Measurements from ENCODE around the gene CCDC134.
"Not testable (repeated sequence)": the region's sequence is repeated elsewhere in the genome, so short reads cannot be mapped to it uniquely, and the experiment has no call there.

CCDC134 gene

GRCh38 chr22:41857155-41857859, 56.8 kb downstream of the CCDC134 start:
- peak overlapping the region; percentile 15 to 30 for H3K9ac ChIP-seq (ENCODE audit: low read depth in 1 of 2, low read length in 2 of 2)

GRCh38 chr22:41857860-41858199, 57.4 kb downstream of the CCDC134 start:
- no peak overlapping the region for H3K27ac ChIP-seq (ENCODE audit: low read depth, low read length)
- peaks cover 0 to 3% of the 10 kb centered on the region in 2 donors for H3K36me3 ChIP-seq (ENCODE audit: control insufficient read depth in 1 of 2, insufficient read depth in 2 of 2, low read length in 2 of 2)
- H3K4me3 ChIP-seq (ENCODE audit: low read depth in 1 of 2, low read length in 2 of 2): no peak overlapping the region
- H3K9ac ChIP-seq (ENCODE audit: low read depth in 1 of 2, low read length in 2 of 2): peak overlapping the region in 1 of 2 donors; percentile 30
- H3K27me3 ChIP-seq (ENCODE audit: control insufficient read depth in 1 of 2, insufficient read depth in 2 of 2, low read length in 2 of 2): no peaks in the 10 kb centered on the region
- H3K9me3 ChIP-seq (ENCODE audit: control insufficient read depth in 1 of 2, low read length in 2 of 2): no peaks in the 10 kb centered on the region
- H3K4me1 ChIP-seq (ENCODE audit: control insufficient read depth in 1 of 2, insufficient read depth in 2 of 2, low read length in 2 of 2): peaks cover 18 to 34% of the 10 kb centered on the region in 2 donors

More at GRCh38 chr22:41857155-41857859, 56.8 kb downstream of the CCDC134 start:
- Histone ChIP-seq H3K9me3 (ENCODE audit: control insufficient read depth in 1 of 2, low read length in 2 of 2) (no peaks in the 10 kb centered on the region), H3K4me3 (ENCODE audit: low read depth in 1 of 2, low read length in 2 of 2) (no peak overlapping the region), H3K36me3 (ENCODE audit: control insufficient read depth in 1 of 2, insufficient read depth in 2 of 2, low read length in 2 of 2) (peaks cover 0 to 3% of the 10 kb centered on the region in 2 donors), H3K4me1 (ENCODE audit: control insufficient read depth in 1 of 2, insufficient read depth in 2 of 2, low read length in 2 of 2) (peaks cover 18 to 29% of the 10 kb centered on the region in 2 donors), H3K27me3 (ENCODE audit: control insufficient read depth in 1 of 2, insufficient read depth in 2 of 2, low read length in 2 of 2) (no peaks in the 10 kb centered on the region), H3K27ac (ENCODE audit: low read depth, low read length) (no peak overlapping the region)

DNA sequence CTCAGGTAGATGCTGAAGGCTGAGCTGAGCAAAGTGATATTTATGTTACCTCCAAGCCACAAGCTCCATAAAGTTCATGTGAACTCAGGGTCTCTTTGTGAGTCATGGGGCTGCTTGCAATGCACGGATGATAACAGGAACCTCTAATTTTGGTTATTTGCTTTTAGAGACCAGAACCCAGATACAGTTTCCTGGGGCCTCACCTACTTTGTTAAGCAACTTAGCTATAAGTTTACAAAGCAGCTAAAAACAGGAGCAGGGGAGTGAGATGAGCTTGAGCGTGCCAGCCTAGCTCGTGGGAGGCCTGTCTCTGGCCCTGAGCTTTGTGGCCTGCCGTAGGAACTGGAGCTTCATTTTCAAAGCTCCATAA, 61.7 kb downstream of the CCDC134 start:
- H3K9ac ChIP-seq (ENCODE audit: low read depth in 1 of 2, low read length in 2 of 2): peak overlapping the region; percentile 8 to 36
- no peaks in the 10 kb centered on the region for H3K9me3 ChIP-seq (ENCODE audit: control insufficient read depth in 1 of 2, low read length in 2 of 2)
- no peaks in the 10 kb centered on the region for H3K27me3 ChIP-seq (ENCODE audit: control insufficient read depth in 1 of 2, insufficient read depth in 2 of 2, low read length in 2 of 2)
- peaks cover 0 to 19% of the 10 kb centered on the region in 2 donors for H3K36me3 ChIP-seq (ENCODE audit: control insufficient read depth in 1 of 2, insufficient read depth in 2 of 2, low read length in 2 of 2)
- no peak overlapping the region for H3K4me3 ChIP-seq (ENCODE audit: low read depth in 1 of 2, low read length in 2 of 2)
- H3K4me1 ChIP-seq (ENCODE audit: control insufficient read depth in 1 of 2, insufficient read depth in 2 of 2, low read length in 2 of 2): peaks cover 15 to 33% of the 10 kb centered on the region in 2 donors
- no peak overlapping the region for H3K27ac ChIP-seq (ENCODE audit: low read depth, low read length)

DNA sequence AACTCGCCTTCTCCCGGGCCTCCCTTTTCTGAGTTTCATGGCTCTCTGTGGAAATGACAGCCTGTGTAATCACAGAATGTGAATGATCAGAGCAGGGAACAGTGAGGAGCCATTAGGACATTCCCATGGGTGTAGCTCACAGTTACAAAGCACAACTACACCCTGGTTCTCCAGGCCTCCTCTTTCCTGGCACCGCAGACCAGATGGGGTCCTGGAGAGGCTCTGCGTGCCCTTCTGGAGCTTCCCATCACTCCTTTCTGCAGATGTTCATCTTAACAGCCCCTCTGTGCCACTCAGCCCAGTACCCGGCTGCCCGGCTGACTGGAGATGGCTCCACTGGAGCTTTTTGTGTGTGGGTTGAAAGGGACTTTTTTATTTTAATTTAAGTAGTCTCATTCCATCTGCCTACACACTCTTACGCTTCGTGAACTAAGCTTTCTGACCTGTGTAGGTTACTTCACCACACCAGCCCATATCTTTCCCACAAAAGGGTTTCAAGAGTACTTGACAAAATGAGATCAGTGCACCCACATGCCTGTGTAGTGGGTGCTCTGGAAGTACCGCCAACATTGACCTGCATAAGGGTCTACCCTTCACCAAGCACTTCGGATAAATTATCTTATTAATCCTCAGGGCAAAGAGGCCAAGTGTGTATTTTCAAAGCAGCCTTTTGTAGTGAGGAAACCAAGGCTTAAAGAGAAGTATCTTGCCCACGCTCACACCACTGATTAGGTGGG, 62.2 kb downstream of the CCDC134 start:
- H3K4me3 ChIP-seq (ENCODE audit: low read depth in 1 of 2, low read length in 2 of 2): no peak overlapping the region
- peaks cover 0 to 24% of the 10 kb centered on the region in 2 donors for H3K36me3 ChIP-seq (ENCODE audit: control insufficient read depth in 1 of 2, insufficient read depth in 2 of 2, low read length in 2 of 2)

GRCh38 chr22:41863472-41863871, 63.0 kb downstream of the CCDC134 start:
- Histone ChIP-seq H3K9ac (ENCODE audit: low read depth in 1 of 2, low read length in 2 of 2) (no peak overlapping the region), H3K36me3 (ENCODE audit: control insufficient read depth in 1 of 2, insufficient read depth in 2 of 2, low read length in 2 of 2) (peaks cover 4 to 32% of the 10 kb centered on the region in 2 donors), H3K27ac (ENCODE audit: low read depth, low read length) (no peak overlapping the region), H3K27me3 (ENCODE audit: control insufficient read depth in 1 of 2, insufficient read depth in 2 of 2, low read length in 2 of 2) (no peaks in the 10 kb centered on the region), H3K4me3 (ENCODE audit: low read depth in 1 of 2, low read length in 2 of 2) (no peak overlapping the region), H3K4me1 (ENCODE audit: control insufficient read depth in 1 of 2, insufficient read depth in 2 of 2, low read length in 2 of 2) (peaks cover 7 to 22% of the 10 kb centered on the region in 2 donors), H3K9me3 (ENCODE audit: control insufficient read depth in 1 of 2, low read length in 2 of 2) (no peaks in the 10 kb centered on the region)

More for the DNA sequence above, 62.2 kb downstream of the CCDC134 start:
- peak overlapping the region; percentile 15 for H3K27ac ChIP-seq (ENCODE audit: low read depth, low read length)
- peak overlapping the region; percentile 8 to 36 for H3K9ac ChIP-seq (ENCODE audit: low read depth in 1 of 2, low read length in 2 of 2)
- H3K9me3 ChIP-seq (ENCODE audit: control insufficient read depth in 1 of 2, low read length in 2 of 2): no peaks in the 10 kb centered on the region
- peaks cover 9 to 27% of the 10 kb centered on the region in 2 donors for H3K4me1 ChIP-seq (ENCODE audit: control insufficient read depth in 1 of 2, insufficient read depth in 2 of 2, low read length in 2 of 2)
- no peaks in the 10 kb centered on the region for H3K27me3 ChIP-seq (ENCODE audit: control insufficient read depth in 1 of 2, insufficient read depth in 2 of 2, low read length in 2 of 2)

GRCh38 chr22:41868556-41868955, 68.1 kb downstream of the CCDC134 start:
- no peaks in the 10 kb centered on the region for H3K4me1 ChIP-seq (ENCODE audit: control insufficient read depth in 1 of 2, insufficient read depth in 2 of 2, low read length in 2 of 2)
- peaks cover 11 to 66% of the 10 kb centered on the region in 2 donors for H3K36me3 ChIP-seq (ENCODE audit: control insufficient read depth in 1 of 2, insufficient read depth in 2 of 2, low read length in 2 of 2)
- H3K4me3 ChIP-seq (ENCODE audit: low read depth in 1 of 2, low read length in 2 of 2): no peak overlapping the region
- H3K27me3 ChIP-seq (ENCODE audit: control insufficient read depth in 1 of 2, insufficient read depth in 2 of 2, low read length in 2 of 2): no peaks in the 10 kb centered on the region
- no peaks in the 10 kb centered on the region for H3K9me3 ChIP-seq (ENCODE audit: control insufficient read depth in 1 of 2, low read length in 2 of 2)
- no peak overlapping the region for H3K27ac ChIP-seq (ENCODE audit: low read depth, low read length)
- no peak overlapping the region for H3K9ac ChIP-seq (ENCODE audit: low read depth in 1 of 2, low read length in 2 of 2)

DNA sequence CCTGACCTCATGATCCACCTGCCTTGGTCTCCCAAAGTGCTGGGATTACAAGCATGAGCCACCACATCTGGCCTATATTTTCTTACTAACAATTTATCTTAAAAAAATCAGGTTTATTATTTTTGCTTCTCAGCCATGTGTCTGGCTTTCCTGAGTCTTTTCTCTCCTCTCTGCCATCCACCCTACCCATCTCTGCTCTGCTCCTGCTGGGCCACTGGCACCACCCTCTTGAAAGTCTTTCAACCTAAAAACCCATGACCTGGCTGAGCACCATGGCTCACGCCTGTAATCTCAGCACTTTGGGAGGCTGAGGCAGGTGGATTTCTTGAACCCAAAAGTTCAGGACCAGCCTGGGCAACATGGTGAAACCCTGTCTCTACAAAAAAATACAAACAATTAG, 69.6 kb downstream of the CCDC134 start:
- H3K4me3 ChIP-seq (ENCODE audit: low read depth in 1 of 2, low read length in 2 of 2); H3K4me1 ChIP-seq (ENCODE audit: control insufficient read depth in 1 of 2, insufficient read depth in 2 of 2, low read length in 2 of 2); H3K9me3 ChIP-seq (ENCODE audit: control insufficient read depth in 1 of 2, low read length in 2 of 2); H3K27ac ChIP-seq (ENCODE audit: low read depth, low read length); H3K27me3 ChIP-seq (ENCODE audit: control insufficient read depth in 1 of 2, insufficient read depth in 2 of 2, low read length in 2 of 2); H3K9ac ChIP-seq (ENCODE audit: low read depth in 1 of 2, low read length in 2 of 2): not testable (repeated sequence)
- H3K36me3 ChIP-seq (ENCODE audit: control insufficient read depth in 1 of 2, insufficient read depth in 2 of 2, low read length in 2 of 2): peaks cover 14 to 79% of the 10 kb centered on the region in 2 donors

GRCh38 chr22:41870786-41871185, 70.3 kb downstream of the CCDC134 start:
- H3K4me3 ChIP-seq (ENCODE audit: low read depth in 1 of 2, low read length in 2 of 2): no peak overlapping the region
- no peak overlapping the region for H3K9ac ChIP-seq (ENCODE audit: low read depth in 1 of 2, low read length in 2 of 2)
- H3K4me1 ChIP-seq (ENCODE audit: control insufficient read depth in 1 of 2, insufficient read depth in 2 of 2, low read length in 2 of 2): no peaks in the 10 kb centered on the region
- no peaks in the 10 kb centered on the region for H3K9me3 ChIP-seq (ENCODE audit: control insufficient read depth in 1 of 2, low read length in 2 of 2)
- no peak overlapping the region for H3K27ac ChIP-seq (ENCODE audit: low read depth, low read length)
- no peaks in the 10 kb centered on the region for H3K27me3 ChIP-seq (ENCODE audit: control insufficient read depth in 1 of 2, insufficient read depth in 2 of 2, low read length in 2 of 2)
- H3K36me3 ChIP-seq (ENCODE audit: control insufficient read depth in 1 of 2, insufficient read depth in 2 of 2, low read length in 2 of 2): peaks cover 19 to 84% of the 10 kb centered on the region in 2 donors

GRCh38 chr22:41873391-41873790, 72.9 kb downstream of the CCDC134 start:
- H3K9ac ChIP-seq (ENCODE audit: low read depth in 1 of 2, low read length in 2 of 2): no peak overlapping the region
- no peaks in the 10 kb centered on the region for H3K4me1 ChIP-seq (ENCODE audit: control insufficient read depth in 1 of 2, insufficient read depth in 2 of 2, low read length in 2 of 2)
- H3K27ac ChIP-seq (ENCODE audit: low read depth, low read length): no peak overlapping the region
- H3K4me3 ChIP-seq (ENCODE audit: low read depth in 1 of 2, low read length in 2 of 2): no peak overlapping the region
- H3K27me3 ChIP-seq (ENCODE audit: control insufficient read depth in 1 of 2, insufficient read depth in 2 of 2, low read length in 2 of 2): no peaks in the 10 kb centered on the region
- no peaks in the 10 kb centered on the region for H3K9me3 ChIP-seq (ENCODE audit: control insufficient read depth in 1 of 2, low read length in 2 of 2)
- peaks cover 28 to 85% of the 10 kb centered on the region in 2 donors for H3K36me3 ChIP-seq (ENCODE audit: control insufficient read depth in 1 of 2, insufficient read depth in 2 of 2, low read length in 2 of 2)

GRCh38 chr22:41874090-41874489, 73.6 kb downstream of the CCDC134 start:
- no peak overlapping the region for H3K4me3 ChIP-seq (ENCODE audit: low read depth in 1 of 2, low read length in 2 of 2)
- H3K27ac ChIP-seq (ENCODE audit: low read depth, low read length): no peak overlapping the region
- H3K36me3 ChIP-seq (ENCODE audit: control insufficient read depth in 1 of 2, insufficient read depth in 2 of 2, low read length in 2 of 2): peaks cover 24 to 85% of the 10 kb centered on the region in 2 donors
- H3K9ac ChIP-seq (ENCODE audit: low read depth in 1 of 2, low read length in 2 of 2): no peak overlapping the region
- H3K27me3 ChIP-seq (ENCODE audit: control insufficient read depth in 1 of 2, insufficient read depth in 2 of 2, low read length in 2 of 2): no peaks in the 10 kb centered on the region
- no peaks in the 10 kb centered on the region for H3K9me3 ChIP-seq (ENCODE audit: control insufficient read depth in 1 of 2, low read length in 2 of 2)
- no peaks in the 10 kb centered on the region for H3K4me1 ChIP-seq (ENCODE audit: control insufficient read depth in 1 of 2, insufficient read depth in 2 of 2, low read length in 2 of 2)

Data from duodenal mucosa (tissue), 2 donors.